ENCODE results near the gene GFAP. TPM values are rescaled to one million over a fixed set of nuclear protein-coding genes. Genes with fewer than 3 reads are reported as not detected.

GFAP gene
- total RNA-seq = 0.14 and 0.27 TPM in 2 replicates

GRCh38 chr17:44915321-44915726 is at the start of gene GFAP:
Gene GFAP, minus strand, starts transcription at chr17:44915500. Its CDS starts 14 bp downstream, at chr17:44915486.

GRCh38 chr17:44947461-44948314 is 32.4 kb upstream of the GFAP start, which contains the start of gene KIF18B:
Gene KIF18B, minus strand, starts transcription at chr17:44947773. Its CDS starts 11,429 bp downstream, at chr17:44936344.

GRCh38 chr17:44899074-44899782 is 16.1 kb downstream of the GFAP start, which contains the start of gene EFTUD2:
Gene EFTUD2, minus strand, starts transcription at chr17:44899445. Its CDS starts 4,924 bp downstream, at chr17:44894521.

Small RNA genes within 50 kb of the gene (small RNA-seq; reads per million reads assigned to genes)
- not detected for gene CCDC103
- gene MIR6783 = 4.5 reads per million, percentile 78 among the genes with 10 or more reads in this experiment
- not detected for gene RN7SL405P

Other genes starting within 250 kb of the GFAP start
- gene CCDC43, start 225.7 kb downstream of the GFAP start, total RNA-seq = 49.9 and 51.9 TPM in 2 replicates
- gene DBF4B, start 206.8 kb downstream of the GFAP start, total RNA-seq = 9.2 and 14.9 TPM in 2 replicates
- 0.13 and 0.22 TPM in 2 replicates for gene ADAM11, start 156.5 kb downstream of the GFAP start, total RNA-seq
- gene GJC1, start 85.2 kb downstream of the GFAP start, total RNA-seq = 10.2 and 15.7 TPM in 2 replicates
- gene HIGD1B, start 67.6 kb downstream of the GFAP start, total RNA-seq = not detected in 2 replicates
- 201 and 220 TPM in 2 replicates for gene EFTUD2, start 16.1 kb downstream of the GFAP start, total RNA-seq
- gene KIF18B, start 32.3 kb upstream of the GFAP start, total RNA-seq = 12.0 and 22.3 TPM in 2 replicates
- 0.13 TPM in 1 of 2 replicates, not detected in the other for gene C1QL1, start 52.8 kb upstream of the GFAP start, total RNA-seq
- 29.0 and 29.1 TPM in 2 replicates for gene DCAKD, start 136.1 kb upstream of the GFAP start, total RNA-seq
- 75.4 and 84.6 TPM in 2 replicates for gene NMT1, start 145.8 kb upstream of the GFAP start, total RNA-seq
- gene PLCD3, start 217.0 kb upstream of the GFAP start, total RNA-seq = 27.7 and 31.0 TPM in 2 replicates
- gene ACBD4, start 220.2 kb upstream of the GFAP start, total RNA-seq = 2.7 and 6.7 TPM in 2 replicates
- gene HEXIM1, start 233.0 kb upstream of the GFAP start, total RNA-seq = 10.4 and 10.8 TPM in 2 replicates
- gene HEXIM2, start 246.4 kb upstream of the GFAP start, total RNA-seq = 3.1 and 3.6 TPM in 2 replicates